ENCODE data around the gene GARIN6. TPM values are rescaled to one million over a fixed set of nuclear protein-coding genes. Genes with fewer than 3 reads are reported as not detected.
"Not testable (repeated sequence)": the region's sequence is repeated elsewhere in the genome, so short reads cannot be mapped to it uniquely, and the experiment has no call there.

The GARIN6 gene
- total RNA-seq, 2 donors from 2014 or later: not detected

- no peaks in the 10 kb centered on the region for H3K4me1 ChIP-seq (ENCODE audit: control insufficient read depth, insufficient read depth, low read length)
- no peak overlapping the region for H3K4me3 Mint-ChIP-seq
- 94 to 99% methylated on average over 4 of the region's 4 CpGs for WGBS, 2 experiments (ENCODE audit: insufficient coverage in 1 of 2, insufficient read length in 1 of 2)
- peaks cover 1% of the 10 kb centered on the region for H3K36me3 Mint-ChIP-seq (ENCODE audit: low read depth)
- no peak overlapping the region for H3K27ac ChIP-seq (ENCODE audit: low read depth, low read length)
- no peaks in the 10 kb centered on the region for H3K36me3 ChIP-seq (ENCODE audit: control insufficient read depth, insufficient read depth, low read length)
- no peaks in the 10 kb centered on the region for H3K27me3 Mint-ChIP-seq (ENCODE audit: insufficient read depth)
- peaks cover 21% of the 10 kb centered on the region for H3K9me3 ChIP-seq (ENCODE audit: control insufficient read depth, low read length)
- H3K4me1 Mint-ChIP-seq: no peaks in the 10 kb centered on the region
- DNase-seq: peak; percentile 49
- H3K4me3 ChIP-seq (ENCODE audit: low read length): no peak overlapping the region
- no peak overlapping the region for H3K9ac ChIP-seq (ENCODE audit: extremely low read depth, low read length, poor library complexity, severe bottlenecking)
- H3K9me3 Mint-ChIP-seq: peaks cover 18% of the 10 kb centered on the region
- H3K27ac Mint-ChIP-seq: no peak overlapping the region
- H3K27me3 ChIP-seq (ENCODE audit: control insufficient read depth, insufficient read depth, low read length, poor library complexity, severe bottlenecking): no peaks in the 10 kb centered on the region
- TF ChIP-seq CTCF (conservative IDR thresholded peaks at IDR 0.05): no peak
Observed at GRCh38 chr12:99618657-99619056, 28.9 kb upstream of the GARIN6 start.

GRCh38 chr12:99619389-99620158 is 28.0 kb upstream of the GARIN6 start:
- no peaks in the 10 kb centered on the region for H3K36me3 ChIP-seq (ENCODE audit: control insufficient read depth, insufficient read depth, low read length)
- no peak overlapping the region for H3K27ac Mint-ChIP-seq
- H3K4me1 Mint-ChIP-seq: no peaks in the 10 kb centered on the region
- H3K27me3 ChIP-seq (ENCODE audit: control insufficient read depth, insufficient read depth, low read length, poor library complexity, severe bottlenecking): no peaks in the 10 kb centered on the region
- H3K27me3 Mint-ChIP-seq (ENCODE audit: insufficient read depth): no peaks in the 10 kb centered on the region
- WGBS, 2 experiments (ENCODE audit: insufficient coverage in 1 of 2, insufficient read length in 1 of 2): 69 to 92% methylated on average over 5 to 7 of the region's 7 CpGs
- no peak overlapping the region for H3K27ac ChIP-seq (ENCODE audit: low read depth, low read length)
- no peak overlapping the region for H3K9ac ChIP-seq (ENCODE audit: extremely low read depth, low read length, poor library complexity, severe bottlenecking)
- H3K36me3 Mint-ChIP-seq (ENCODE audit: low read depth): peaks cover 1% of the 10 kb centered on the region
- no peaks in the 10 kb centered on the region for H3K4me1 ChIP-seq (ENCODE audit: control insufficient read depth, insufficient read depth, low read length)
- no peak overlapping the region for H3K4me3 ChIP-seq (ENCODE audit: low read length)
- peaks cover 21% of the 10 kb centered on the region for H3K9me3 ChIP-seq (ENCODE audit: control insufficient read depth, low read length)
- peak; percentile 89 for TF ChIP-seq CTCF (conservative IDR thresholded peaks at IDR 0.05)
- H3K4me3 Mint-ChIP-seq: no peak overlapping the region
- H3K9me3 Mint-ChIP-seq: peaks cover 18% of the 10 kb centered on the region
- DNase-seq: peak; percentile 82

GRCh38 chr12:99620159-99620479 is 27.4 kb upstream of the GARIN6 start:
- H3K9ac ChIP-seq (ENCODE audit: extremely low read depth, low read length, poor library complexity, severe bottlenecking): no peak overlapping the region

GRCh38 chr12:99624591-99624990 is 23.0 kb upstream of the GARIN6 start:
- not testable (repeated sequence) for H3K27me3 ChIP-seq (ENCODE audit: control insufficient read depth, insufficient read depth, low read length, poor library complexity, severe bottlenecking); DNase-seq; H3K9me3 Mint-ChIP-seq; H3K9ac ChIP-seq (ENCODE audit: extremely low read depth, low read length, poor library complexity, severe bottlenecking); H3K4me3 ChIP-seq (ENCODE audit: low read length); H3K27ac ChIP-seq (ENCODE audit: low read depth, low read length); H3K36me3 ChIP-seq (ENCODE audit: control insufficient read depth, insufficient read depth, low read length); H3K4me1 Mint-ChIP-seq; H3K27me3 Mint-ChIP-seq (ENCODE audit: insufficient read depth); H3K4me3 Mint-ChIP-seq; H3K27ac Mint-ChIP-seq; H3K4me1 ChIP-seq (ENCODE audit: control insufficient read depth, insufficient read depth, low read length); H3K36me3 Mint-ChIP-seq (ENCODE audit: low read depth)
- WGBS, 2 experiments (ENCODE audit: insufficient coverage in 1 of 2, insufficient read length in 1 of 2): 89% methylated on average over 2 of the region's 2 CpGs; no CpG with 5 or more reads in 1 of the 2 experiments
- H3K9me3 ChIP-seq (ENCODE audit: control insufficient read depth, low read length): peaks cover 14% of the 10 kb centered on the region

More at GRCh38 chr12:99620159-99620479, 27.4 kb upstream of the GARIN6 start:
- H3K36me3 ChIP-seq (ENCODE audit: control insufficient read depth, insufficient read depth, low read length): no peaks in the 10 kb centered on the region
- Mint-ChIP-seq H3K4me1 (no peaks in the 10 kb centered on the region), H3K27me3 (ENCODE audit: insufficient read depth) (no peaks in the 10 kb centered on the region), H3K4me3 (no peak overlapping the region), H3K9me3 (peaks cover 18% of the 10 kb centered on the region), H3K27ac (no peak overlapping the region), H3K36me3 (ENCODE audit: low read depth) (peaks cover 1% of the 10 kb centered on the region)
- no peaks in the 10 kb centered on the region for H3K4me1 ChIP-seq (ENCODE audit: control insufficient read depth, insufficient read depth, low read length)
- H3K9me3 ChIP-seq (ENCODE audit: control insufficient read depth, low read length): peaks cover 21% of the 10 kb centered on the region
- no peak overlapping the region for H3K27ac ChIP-seq (ENCODE audit: low read depth, low read length)
- no peak for TF ChIP-seq CTCF (conservative IDR thresholded peaks at IDR 0.05)
- no peaks in the 10 kb centered on the region for H3K27me3 ChIP-seq (ENCODE audit: control insufficient read depth, insufficient read depth, low read length, poor library complexity, severe bottlenecking)
- H3K4me3 ChIP-seq (ENCODE audit: low read length): no peak overlapping the region
- DNase-seq: no peak
